Measurements from ENCODE around the gene ZNF543. TPM values are rescaled to one million over a fixed set of nuclear protein-coding genes. Genes with fewer than 3 reads are reported as not detected.

The ZNF543 gene
- total and polyA plus RNA-seq, 9 of the 15 experiments (the other 6 are each of a cell fraction or from before 2014, with no cell fraction given): 0.14 to 5.5 (median 2.4) TPM

- no peak for TF ChIP-seq ZNF592 (IDR thresholded peaks at IDR 0.05)
- no peak for TF ChIP-seq ZC3H4 (CRISPR knock-in tag; IDR thresholded peaks at IDR 0.05; ENCODE audit: borderline replicate concordance)
- no peak for TF ChIP-seq BRD9 (IDR thresholded peaks at IDR 0.05; ENCODE audit: low read depth, partially characterized antibody)
- TF ChIP-seq POLR3A (IDR thresholded peaks at IDR 0.05; ENCODE audit: borderline replicate concordance, extremely low read depth, insufficient read depth, insufficient read length): no peak
- TF ChIP-seq NR3C1 (CRISPR knock-in tag; IDR thresholded peaks at IDR 0.05): 0 out of 2 replicates have a peak, but pooled peaks have one; percentile 31
- TF ChIP-seq TAF9B (IDR thresholded peaks at IDR 0.05; ENCODE audit: partially characterized antibody): no peak
- no peak for TF ChIP-seq MED1 (CRISPR knock-in tag; IDR thresholded peaks at IDR 0.05; ENCODE audit: borderline replicate concordance)
- TF ChIP-seq CSDE1 (IDR thresholded peaks at IDR 0.05): no peak; a peak in 1 of 4 replicates
- no peak for TF ChIP-seq BDP1 (IDR thresholded peaks at IDR 0.05; ENCODE audit: insufficient read depth, insufficient read length)
- no peak for TF ChIP-seq KDM2B (CRISPR knock-in tag; IDR thresholded peaks at IDR 0.05)
- no peak; the same call in 1 of the 2 replicates for TF ChIP-seq ZNF253 (CRISPR knock-in tag; conservative IDR thresholded peaks at IDR 0.05)
- no peak for TF ChIP-seq ZHX1 (conservative IDR thresholded peaks at IDR 0.05; ENCODE audit: low read length)
- TF ChIP-seq ZNF668 (CRISPR knock-in tag; IDR thresholded peaks at IDR 0.05): no peak
- no peak for TF ChIP-seq PHB2 (IDR thresholded peaks at IDR 0.05; ENCODE audit: low read depth)
- no peak for TF ChIP-seq BRF2 (IDR thresholded peaks at IDR 0.05; ENCODE audit: borderline replicate concordance, insufficient read depth, insufficient read length)
- TF ChIP-seq ZNF143 (CRISPR knock-in tag; IDR thresholded peaks at IDR 0.05): peak; percentile 89
- no peak for TF ChIP-seq RUNX1 (IDR thresholded peaks at IDR 0.05; ENCODE audit: low read depth)
- TF ChIP-seq SMAD1 (IDR thresholded peaks at IDR 0.05; ENCODE audit: low read depth, low read length, partially characterized antibody): no peak
- TF ChIP-seq XRCC4 (IDR thresholded peaks at IDR 0.05; ENCODE audit: extremely low read depth, insufficient read depth, insufficient read length): no peak
- no peak for TF ChIP-seq IFI16 (CRISPR knock-in tag; IDR thresholded peaks at IDR 0.05)
- no peak for TF ChIP-seq SETDB1 (IDR thresholded peaks at IDR 0.05; ENCODE audit: low read length)
- peak; percentile 78 to 84 for TF ChIP-seq NRF1 (conservative IDR thresholded peaks at IDR 0.05 in 1 of 2, IDR thresholded peaks at IDR 0.05 in 1 of 2)
These were observed 39.9 kb upstream of the ZNF543 start, which contains the start of gene ZNF460 (continued) for GRCh38 chr19:57280165-57280961.
